Esophagus squamous epithelium (tissue), 4 donors: ENCODE results near the gene EPM2AIP1.

ENCODE experiments used
- CTCF ChIP-seq, 6 experiments: fragments of 450-650 bp in 4 of 6; fragments of 200-600 bp in 2 of 6; sonication (generic) in 2 of 6; IDR thresholded peaks; one replicate each; pipeline ENCODE4 v1.5.1; 2016 to 2019; ENCODE audit warnings: antibody characterized with exemption in 6 of 6, mild to moderate bottlenecking in 4 of 6, moderate library complexity in 4 of 6
- POLR2A ChIP-seq, 4 donors: fragments of 450-650 bp; IDR thresholded peaks; one replicate each; pipeline ENCODE4 v1.6.1; 2017; ENCODE audit warnings: antibody characterized with exemption in 4 of 4, mild to moderate bottlenecking in 4 of 4, moderate library complexity in 3 of 4

GRCh38 chr3:36957862-36958686 lies 34.9 kb downstream of the EPM2AIP1 start:
- TF ChIP-seq POLR2A (IDR thresholded peaks at IDR 0.05), result no peak
- TF ChIP-seq CTCF (IDR thresholded peaks at IDR 0.05), result no peak
